ENCODE data around the gene ABLIM3.

The ABLIM3 gene

GRCh38 chr5:149166128-149166527 is 24.8 kb downstream of the ABLIM3 start:
- TF ChIP-seq SPI1 (IDR thresholded peaks at IDR 0.05; ENCODE audit: low read depth, low read length) (no peak), POLR2AphosphoS5 (IDR thresholded peaks at IDR 0.05; ENCODE audit: low read depth, low read length) (no peak), POU2F2 (IDR thresholded peaks at IDR 0.05; ENCODE audit: low read depth, low read length) (no peak), TAF1 (IDR thresholded peaks at IDR 0.05; ENCODE audit: low read depth, low read length) (no peak), POLR2A (IDR thresholded peaks at IDR 0.05; ENCODE audit: low read depth, low read length) (no peak), PAX5 (IDR thresholded peaks at IDR 0.05; ENCODE audit: insufficient read depth, low read length, severe bottlenecking) (no peak)
- DNase-seq (ENCODE audit: insufficient read length, low spot score) (no peak), FAIRE-seq (no peak)

DNA sequence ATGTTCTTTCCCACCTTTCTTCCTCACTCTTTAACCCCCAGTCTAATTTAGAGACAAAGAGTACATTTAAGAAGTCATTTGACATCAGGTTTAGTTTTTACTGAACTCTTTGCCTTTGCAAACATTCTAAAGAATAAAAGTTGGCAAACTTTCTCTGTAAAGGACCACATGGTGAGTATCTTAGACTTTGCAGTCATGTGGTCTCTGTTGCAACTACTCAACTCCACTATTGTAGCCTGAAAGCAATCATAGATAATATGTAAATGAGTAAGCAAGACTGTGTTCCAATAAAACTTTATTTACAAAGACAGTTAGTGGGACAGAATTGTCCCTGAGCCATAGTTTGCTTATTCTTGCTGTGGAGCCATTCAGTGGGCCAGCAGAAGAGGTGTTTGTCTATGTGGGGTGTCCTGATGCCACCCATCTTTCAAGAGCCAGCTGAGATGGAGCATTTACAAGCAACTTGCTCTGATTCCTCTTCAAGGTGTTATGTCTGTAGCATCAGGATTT is 25.4 kb downstream of the ABLIM3 start:
- no peak for FAIRE-seq
- TF ChIP-seq POU2F2 (IDR thresholded peaks at IDR 0.05; ENCODE audit: low read depth, low read length), result no peak
- no peak for TF ChIP-seq POLR2A (IDR thresholded peaks at IDR 0.05; ENCODE audit: low read depth, low read length)
- TF ChIP-seq PAX5 (IDR thresholded peaks at IDR 0.05; ENCODE audit: insufficient read depth, low read length, severe bottlenecking), result no peak
- no peak for TF ChIP-seq SPI1 (IDR thresholded peaks at IDR 0.05; ENCODE audit: low read depth, low read length)
- TF ChIP-seq POLR2AphosphoS5 (IDR thresholded peaks at IDR 0.05; ENCODE audit: low read depth, low read length), result no peak
- TF ChIP-seq TAF1 (IDR thresholded peaks at IDR 0.05; ENCODE audit: low read depth, low read length), result no peak
- no peak for DNase-seq (ENCODE audit: insufficient read length, low spot score)

DNA sequence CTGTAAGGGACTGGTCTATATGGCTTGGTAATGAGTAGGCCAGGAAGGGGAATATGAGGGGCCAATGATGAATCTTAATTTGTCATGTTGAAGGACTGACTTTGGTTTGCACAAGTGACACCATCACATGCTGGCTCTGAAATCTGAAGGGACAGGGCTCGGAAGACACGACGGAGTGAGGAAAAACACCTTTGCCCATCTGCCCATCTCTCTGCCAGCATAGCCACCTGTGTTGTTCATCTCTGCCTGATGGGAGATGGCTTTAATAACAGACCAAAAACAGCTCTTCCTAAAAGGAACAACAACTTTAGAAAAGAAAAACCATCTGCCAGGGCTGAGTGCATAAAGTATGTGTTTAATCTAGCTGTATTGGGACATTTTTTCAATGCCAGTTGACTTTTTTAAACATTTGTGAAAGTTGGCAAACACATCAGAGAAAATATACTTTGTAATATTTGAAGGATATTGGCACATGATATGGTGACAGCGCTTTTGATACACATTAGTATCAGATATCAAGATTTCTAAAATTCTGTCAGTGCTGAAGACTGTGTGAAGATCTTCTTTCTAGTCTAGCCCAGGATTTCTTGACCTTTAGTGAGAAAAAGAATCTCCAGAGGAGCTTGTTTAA is 27.1 kb downstream of the ABLIM3 start:
- TF ChIP-seq POLR2AphosphoS5 (IDR thresholded peaks at IDR 0.05; ENCODE audit: low read depth, low read length) (no peak), SPI1 (IDR thresholded peaks at IDR 0.05; ENCODE audit: low read depth, low read length) (no peak), POU2F2 (IDR thresholded peaks at IDR 0.05; ENCODE audit: low read depth, low read length) (no peak), PAX5 (IDR thresholded peaks at IDR 0.05; ENCODE audit: insufficient read depth, low read length, severe bottlenecking) (no peak), TAF1 (IDR thresholded peaks at IDR 0.05; ENCODE audit: low read depth, low read length) (no peak), POLR2A (IDR thresholded peaks at IDR 0.05; ENCODE audit: low read depth, low read length) (no peak)
- DNase-seq (ENCODE audit: insufficient read length, low spot score) (no peak), FAIRE-seq (no peak)

DNA sequence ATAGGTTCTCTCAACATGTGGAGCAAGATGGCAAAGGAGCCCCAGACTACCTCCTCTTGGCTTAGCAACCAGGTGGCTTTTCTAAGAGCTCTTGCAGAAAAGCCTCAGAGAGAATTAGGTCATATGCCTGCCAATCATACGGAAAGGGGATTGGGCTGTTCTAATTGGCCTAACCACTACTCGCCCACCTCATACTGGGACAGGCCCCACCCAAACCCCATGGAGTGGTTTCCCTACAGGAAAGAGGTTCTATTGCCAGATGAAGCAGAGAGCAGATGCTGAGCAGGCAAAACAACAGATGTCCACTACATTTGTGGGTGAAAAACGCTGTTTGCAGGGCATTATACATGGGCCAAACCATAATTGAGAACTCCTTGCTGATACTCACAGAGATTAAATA is 29.0 kb downstream of the ABLIM3 start:
- DNase-seq (ENCODE audit: insufficient read length, low spot score) (no peak), FAIRE-seq (no peak)

GRCh38 chr5:149172261-149172660 is 31.0 kb downstream of the ABLIM3 start:
- DNase-seq (ENCODE audit: insufficient read length, low spot score), result no peak
- no peak for FAIRE-seq
- TF ChIP-seq POLR2AphosphoS5 (IDR thresholded peaks at IDR 0.05; ENCODE audit: low read depth, low read length) (no peak), POU2F2 (IDR thresholded peaks at IDR 0.05; ENCODE audit: low read depth, low read length) (no peak), PAX5 (IDR thresholded peaks at IDR 0.05; ENCODE audit: insufficient read depth, low read length, severe bottlenecking) (no peak), SPI1 (IDR thresholded peaks at IDR 0.05; ENCODE audit: low read depth, low read length) (no peak), POLR2A (IDR thresholded peaks at IDR 0.05; ENCODE audit: low read depth, low read length) (no peak), TAF1 (IDR thresholded peaks at IDR 0.05; ENCODE audit: low read depth, low read length) (no peak)

More for the DNA sequence above, 29.0 kb downstream of the ABLIM3 start:
- TF ChIP-seq POU2F2 (IDR thresholded peaks at IDR 0.05; ENCODE audit: low read depth, low read length) (no peak), TAF1 (IDR thresholded peaks at IDR 0.05; ENCODE audit: low read depth, low read length) (no peak), POLR2AphosphoS5 (IDR thresholded peaks at IDR 0.05; ENCODE audit: low read depth, low read length) (no peak), SPI1 (IDR thresholded peaks at IDR 0.05; ENCODE audit: low read depth, low read length) (no peak), POLR2A (IDR thresholded peaks at IDR 0.05; ENCODE audit: low read depth, low read length) (no peak), PAX5 (IDR thresholded peaks at IDR 0.05; ENCODE audit: insufficient read depth, low read length, severe bottlenecking) (no peak)

- no peak for TF ChIP-seq POLR2AphosphoS5 (IDR thresholded peaks at IDR 0.05; ENCODE audit: low read depth, low read length)
- no peak for TF ChIP-seq PAX5 (IDR thresholded peaks at IDR 0.05; ENCODE audit: insufficient read depth, low read length, severe bottlenecking)
- TF ChIP-seq POLR2A (IDR thresholded peaks at IDR 0.05; ENCODE audit: low read depth, low read length), result no peak
- TF ChIP-seq SPI1 (IDR thresholded peaks at IDR 0.05; ENCODE audit: low read depth, low read length), result no peak
- no peak for TF ChIP-seq POU2F2 (IDR thresholded peaks at IDR 0.05; ENCODE audit: low read depth, low read length)
- TF ChIP-seq TAF1 (IDR thresholded peaks at IDR 0.05; ENCODE audit: low read depth, low read length), result no peak
- FAIRE-seq (no peak), DNase-seq (ENCODE audit: insufficient read length, low spot score) (no peak)
Observed at GRCh38 chr5:149172709-149173505, 31.6 kb downstream of the ABLIM3 start.

DNA sequence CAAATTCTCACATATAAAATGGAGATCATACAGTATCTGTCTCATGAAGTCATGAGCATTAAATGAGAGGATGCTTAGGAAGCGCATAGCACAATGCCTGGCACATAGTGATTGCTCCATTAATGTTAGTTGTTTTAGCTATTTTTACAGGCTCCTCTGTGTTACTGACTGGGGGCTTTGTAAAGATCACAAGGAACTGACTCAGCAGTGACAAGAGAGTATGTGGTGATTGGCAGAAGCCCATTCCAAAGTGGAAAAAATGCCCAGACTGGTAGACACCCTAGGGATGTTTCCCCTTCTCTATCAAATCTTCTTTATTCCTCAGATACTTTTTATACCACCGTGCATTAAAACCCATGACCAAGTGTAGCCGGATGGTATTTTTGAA is 33.5 kb downstream of the ABLIM3 start:
- TF ChIP-seq SPI1 (IDR thresholded peaks at IDR 0.05; ENCODE audit: low read depth, low read length) (no peak), POU2F2 (IDR thresholded peaks at IDR 0.05; ENCODE audit: low read depth, low read length) (no peak), PAX5 (IDR thresholded peaks at IDR 0.05; ENCODE audit: insufficient read depth, low read length, severe bottlenecking) (no peak), POLR2A (IDR thresholded peaks at IDR 0.05; ENCODE audit: low read depth, low read length) (no peak), TAF1 (IDR thresholded peaks at IDR 0.05; ENCODE audit: low read depth, low read length) (no peak), POLR2AphosphoS5 (IDR thresholded peaks at IDR 0.05; ENCODE audit: low read depth, low read length) (no peak)
- no peak for DNase-seq (ENCODE audit: insufficient read length, low spot score)
- FAIRE-seq, result no peak

DNA sequence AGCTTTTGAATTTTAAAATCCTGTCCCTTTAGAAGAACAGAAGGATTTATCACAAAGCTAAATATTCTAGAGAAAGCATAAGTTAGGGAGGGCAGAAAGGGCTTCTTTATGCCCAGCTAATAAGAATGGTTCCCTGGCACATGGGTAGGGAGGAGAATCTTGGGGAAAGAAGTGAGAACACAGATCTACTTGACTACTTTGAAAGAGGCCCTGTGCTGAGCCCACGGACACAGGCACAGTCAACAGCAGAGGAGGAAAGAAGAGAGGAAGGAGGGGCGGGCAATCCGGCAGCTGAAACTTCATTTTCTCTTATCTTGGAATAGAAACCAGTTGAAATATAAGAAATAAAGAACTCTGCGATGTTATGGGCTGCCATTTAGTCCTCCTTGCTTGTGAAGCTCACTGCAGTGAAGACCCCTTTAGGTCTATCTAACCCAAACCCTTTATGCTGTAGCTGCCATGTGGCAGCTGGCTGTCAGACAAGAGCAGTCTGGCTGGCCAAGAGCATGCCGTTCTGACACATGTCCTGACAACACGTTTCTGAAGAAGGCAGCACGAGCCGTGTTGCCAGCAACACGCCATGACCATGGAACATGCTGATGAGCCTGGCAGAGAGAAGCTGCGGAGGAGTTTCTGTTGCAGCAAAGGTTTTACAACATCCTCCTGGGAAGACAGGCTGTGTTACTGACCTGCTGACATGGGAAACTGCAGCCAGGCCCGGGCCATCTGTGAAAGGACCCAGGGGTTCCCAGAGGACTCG is 34.2 kb downstream of the ABLIM3 start:
- FAIRE-seq (no peak), DNase-seq (ENCODE audit: insufficient read length, low spot score) (no peak)
- TF ChIP-seq TAF1 (IDR thresholded peaks at IDR 0.05; ENCODE audit: low read depth, low read length) (no peak), SPI1 (IDR thresholded peaks at IDR 0.05; ENCODE audit: low read depth, low read length) (no peak), POU2F2 (IDR thresholded peaks at IDR 0.05; ENCODE audit: low read depth, low read length) (no peak), POLR2A (IDR thresholded peaks at IDR 0.05; ENCODE audit: low read depth, low read length) (no peak), POLR2AphosphoS5 (IDR thresholded peaks at IDR 0.05; ENCODE audit: low read depth, low read length) (no peak), PAX5 (IDR thresholded peaks at IDR 0.05; ENCODE audit: insufficient read depth, low read length, severe bottlenecking) (no peak)
